Neuronal stem cell (in vitro differentiated cells): ENCODE data around the gene VPS51.

Experiments
- DNase-seq: peaks from one replicate; pipeline ENCODE4 v3.0.0-alpha.2; 2013; ENCODE audit warnings: low spot score
- H2AFZ ChIP-seq: one replicate; pipeline ENCODE4 v1.6.1; 2013; ENCODE audit warnings: mild to moderate bottlenecking, low read length, inconsistent platforms
- H2AK5ac ChIP-seq: 2 replicates; pipeline ENCODE4 v1.6.1; 2013; ENCODE audit warnings: low read depth, mild to moderate bottlenecking, inconsistent platforms, low read length, moderate library complexity, mixed read lengths
- H2BK120ac ChIP-seq: 2 replicates; pipeline ENCODE4 v1.6.1; 2013; ENCODE audit warnings: low read depth, mild to moderate bottlenecking, inconsistent platforms, low read length, moderate library complexity, mixed read lengths
- H2BK12ac ChIP-seq: one replicate; pipeline ENCODE4 v1.6.1; 2013; ENCODE audit warnings: low read length, inconsistent platforms
- H2BK15ac ChIP-seq: 2 replicates; pipeline ENCODE4 v1.6.1; 2013; ENCODE audit warnings: mild to moderate bottlenecking, low read length, inconsistent platforms, mixed read lengths
- H2BK5ac ChIP-seq: one replicate; pipeline ENCODE4 v1.6.1; 2013; ENCODE audit warnings: inconsistent platforms, mild to moderate bottlenecking, low read length, moderate library complexity
- H3K14ac ChIP-seq: one replicate; pipeline ENCODE4 v1.6.1; 2013; ENCODE audit warnings: low read length, inconsistent platforms
- H3K18ac ChIP-seq: 2 replicates; pipeline ENCODE4 v1.6.1; 2013; ENCODE audit warnings: low read length, inconsistent platforms
- H3K23ac ChIP-seq: 2 replicates; pipeline ENCODE4 v1.6.1; 2013; ENCODE audit warnings: low read depth, mild to moderate bottlenecking, mixed read lengths, low read length, inconsistent platforms; ENCODE audit not compliant: poor library complexity
- H3K27ac ChIP-seq: replicated peaks from 3 replicates; pipeline ENCODE4 v1.5.1; 2013; ENCODE audit warnings: low read length, inconsistent platforms
- H3K27me3 ChIP-seq, 3 experiments: 2 replicates each; pipeline ENCODE4 v1.6.1; 2013; ENCODE audit warnings: low read length in 3 of 3, mild to moderate bottlenecking in 2 of 3, inconsistent platforms in 1 of 3, low read depth in 1 of 3, mixed read lengths in 1 of 3, moderate library complexity in 1 of 3; ENCODE audit not compliant: control insufficient read depth in 3 of 3, insufficient read depth in 3 of 3
- H3K36me3 ChIP-seq, 2 donors: replicated peaks in 1 of 2; 2 replicates each; pipeline ENCODE4 v1.6.1; 2013; ENCODE audit warnings: low read length in 2 of 2; ENCODE audit not compliant: control insufficient read depth in 2 of 2, insufficient read depth in 2 of 2
- H3K4ac ChIP-seq: 2 replicates; pipeline ENCODE4 v1.6.1; 2013; ENCODE audit warnings: inconsistent platforms, mild to moderate bottlenecking, low read length, moderate library complexity
- H3K4me1 ChIP-seq, 2 donors: 1 replicate in 1 of 2; 2 replicates in 1 of 2; pipeline ENCODE4 v1.6.1; 2013; ENCODE audit warnings: low read length in 2 of 2, low read depth in 1 of 2; ENCODE audit not compliant: control insufficient read depth in 2 of 2, insufficient read depth in 1 of 2
- H3K4me2 ChIP-seq: one replicate; pipeline ENCODE4 v1.6.1; 2013; ENCODE audit warnings: mild to moderate bottlenecking, low read length, inconsistent platforms; ENCODE audit not compliant: insufficient read depth, poor library complexity, severe bottlenecking
- H3K4me3 ChIP-seq, 2 donors: 2 replicates each; pipeline ENCODE4 v1.5.1; 2013; ENCODE audit warnings: low read length in 2 of 2, mild to moderate bottlenecking in 2 of 2, inconsistent platforms in 1 of 2, moderate library complexity in 1 of 2
- H3K79me1 ChIP-seq: one replicate; pipeline ENCODE4 v1.6.1; 2013; ENCODE audit warnings: low read depth, mild to moderate bottlenecking, inconsistent platforms, low read length, moderate library complexity
- H3K9ac ChIP-seq: one replicate; pipeline ENCODE4 v1.6.1; 2013; ENCODE audit warnings: mild to moderate bottlenecking, low read depth, low read length, inconsistent platforms; ENCODE audit not compliant: poor library complexity
- H3K9me3 ChIP-seq, 2 donors: replicated peaks in 1 of 2; 2 replicates each; pipeline versions ENCODE3 to v1.6.1; 2013; ENCODE audit warnings: low read length in 2 of 2, mild to moderate bottlenecking in 2 of 2, inconsistent platforms in 1 of 2, low read depth in 1 of 2, mixed read lengths in 1 of 2, moderate library complexity in 1 of 2; ENCODE audit not compliant: control insufficient read depth in 2 of 2, insufficient read depth in 1 of 2
- H4K8ac ChIP-seq: one replicate; pipeline ENCODE4 v1.6.1; 2013; ENCODE audit warnings: low read depth, mild to moderate bottlenecking, inconsistent platforms, low read length, moderate library complexity
- H4K91ac ChIP-seq: one replicate; pipeline ENCODE4 v1.6.1; 2013; ENCODE audit warnings: low read length, low read depth, mild to moderate bottlenecking, inconsistent platforms; ENCODE audit not compliant: poor library complexity
- WGBS, 2 donors: extraction: QIAGEN DNeasy Blood & Tissue Kit; methylation state at CpG; one replicate each; pipeline ENCODE4 v1.1.7; 2013; ENCODE audit warnings: missing lambda C conversion rate in 2 of 2, mixed read lengths in 1 of 2; ENCODE audit not compliant: insufficient read length in 2 of 2, insufficient replicate concordance in 1 of 2; ENCODE audit errors: extremely low coverage in 2 of 2; 5-methylcytosine and 5-hydroxymethylcytosine counted together

Gene VPS51

DNA sequence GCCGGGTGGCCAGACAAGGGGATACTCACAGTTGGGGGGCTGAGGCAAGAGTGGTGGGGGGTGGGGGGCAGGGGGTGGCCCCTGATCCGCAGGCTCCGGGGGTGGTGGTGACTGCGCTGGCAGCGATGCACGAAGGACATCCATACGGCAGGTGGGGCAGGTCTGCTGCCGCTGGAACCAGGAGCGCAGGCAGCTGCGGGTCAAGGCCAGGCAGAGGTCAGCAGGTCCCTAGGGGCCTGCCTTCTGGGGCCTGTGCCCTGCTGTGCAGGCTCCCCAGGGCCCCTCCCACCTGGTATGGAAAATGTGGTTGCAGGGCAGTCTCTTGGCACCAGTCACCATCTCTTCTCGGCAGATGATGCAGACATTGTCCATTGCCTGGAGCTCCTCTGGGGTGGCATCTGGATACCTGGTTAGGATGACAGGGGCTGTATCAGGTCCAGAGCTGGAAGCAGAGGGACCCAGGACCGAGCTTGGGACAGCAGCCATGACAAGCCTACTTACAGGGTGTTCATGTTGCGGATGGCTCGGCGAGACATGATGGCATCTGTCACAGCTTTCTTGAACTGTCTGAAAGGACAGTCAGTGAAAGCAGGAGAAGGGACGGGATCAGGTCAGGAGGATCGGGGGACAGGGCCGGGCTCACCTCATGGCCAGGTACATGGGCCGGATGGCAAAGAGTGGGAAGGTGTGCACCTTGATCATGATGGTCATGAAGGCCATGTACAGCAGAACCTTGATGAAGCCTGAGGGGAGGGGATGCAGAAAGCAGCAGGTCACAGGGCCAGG lies 34.8 kb downstream of the VPS51 start:
- Histone ChIP-seq H4K8ac (no peak overlapping the region), H4K91ac (no peak overlapping the region), H3K9ac (no peak overlapping the region), H3K27ac (no peak overlapping the region), H3K79me1 (peaks cover 18% of the 10 kb centered on the region), H3K4me1 (peaks cover 9 to 12% of the 10 kb centered on the region in 2 donors), H2BK5ac (no peak overlapping the region), H2AK5ac (no peak overlapping the region), H3K36me3 (peaks cover 60 to 68% of the 10 kb centered on the region in 2 donors), H2BK120ac (no peak overlapping the region), H3K9me3 (no peaks in the 10 kb centered on the region), H3K4ac (no peak overlapping the region), H3K18ac (no peak overlapping the region), H2BK12ac (no peak overlapping the region), H3K14ac (no peak overlapping the region), H3K4me2 (no peak overlapping the region), H3K23ac (no peak overlapping the region), H3K4me3 (no peak overlapping the region), H2AFZ (no peak overlapping the region), H3K27me3 (no peaks in the 10 kb centered on the region), H2BK15ac (no peak overlapping the region)
- no CpG with 5 or more reads among the region's 19 CpGs for WGBS, 2 donors
- no peak for DNase-seq

DNA sequence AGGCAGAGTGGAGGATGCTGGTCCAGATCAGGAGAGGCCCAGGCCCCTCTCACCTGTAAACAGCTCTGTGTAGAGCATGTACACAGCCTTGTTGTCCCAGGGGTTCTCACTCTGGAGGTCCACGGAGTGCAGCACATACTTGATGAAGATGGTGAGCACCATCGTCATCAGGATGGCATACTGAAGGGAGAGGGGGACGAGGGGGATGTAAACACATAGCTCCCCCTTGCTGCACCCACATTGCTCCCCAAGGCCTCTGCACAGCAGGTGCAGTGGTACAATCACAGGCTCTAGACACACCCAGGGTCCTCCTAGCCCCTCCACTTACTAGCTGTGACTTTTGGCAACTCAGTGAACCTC lies 35.4 kb downstream of the VPS51 start:
- H4K8ac ChIP-seq, result no peak overlapping the region

DNA sequence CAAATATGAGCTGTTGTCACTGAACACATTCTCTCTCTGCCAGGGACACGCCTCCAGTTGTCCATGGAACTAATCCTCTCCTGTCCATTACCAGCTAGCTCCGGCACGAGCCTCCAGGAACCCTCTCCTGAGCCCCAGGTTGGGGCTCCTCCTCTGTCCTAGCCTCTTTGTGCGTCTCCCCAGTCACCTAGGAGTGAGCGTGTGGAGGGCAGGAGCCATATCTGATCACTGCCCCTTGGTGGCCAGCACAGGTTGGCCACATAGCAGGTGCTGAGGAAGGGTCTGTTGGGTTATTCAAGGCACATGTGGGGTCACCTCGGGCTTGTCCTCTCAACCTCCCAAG lies 35.9 kb downstream of the VPS51 start:
- Histone ChIP-seq H3K79me1 (peaks cover 18% of the 10 kb centered on the region), H3K27ac (no peak overlapping the region), H3K27me3 (no peaks in the 10 kb centered on the region), H2BK120ac (no peak overlapping the region), H2BK15ac (no peak overlapping the region), H3K4me2 (no peak overlapping the region), H4K91ac (no peak overlapping the region), H3K18ac (no peak overlapping the region), H4K8ac (no peak overlapping the region), H2AK5ac (no peak overlapping the region), H3K4me3 (no peak overlapping the region), H3K14ac (no peak overlapping the region), H3K9ac (no peak overlapping the region), H3K36me3 (peaks cover 53 to 58% of the 10 kb centered on the region in 2 donors), H3K4ac (no peak overlapping the region), H2AFZ (no peak overlapping the region), H2BK12ac (no peak overlapping the region), H3K23ac (peak overlapping the region; percentile 45), H3K4me1 (peaks cover 9 to 13% of the 10 kb centered on the region in 2 donors), H2BK5ac (no peak overlapping the region), H3K9me3 (no peaks in the 10 kb centered on the region)
- no peak for DNase-seq
- WGBS, 2 donors, result no CpG with 5 or more reads among the region's 6 CpGs

More for the DNA sequence above, 35.4 kb downstream of the VPS51 start:
- H3K9ac ChIP-seq, result no peak overlapping the region
- H3K23ac ChIP-seq, result no peak overlapping the region
- H3K4me2 ChIP-seq, result no peak overlapping the region
- no peak overlapping the region for H3K18ac ChIP-seq
- no peak overlapping the region for H4K91ac ChIP-seq
- peaks cover 18% of the 10 kb centered on the region for H3K79me1 ChIP-seq
- H3K4ac ChIP-seq, result no peak overlapping the region
- H3K27me3 ChIP-seq, result no peaks in the 10 kb centered on the region
- H2AK5ac ChIP-seq, result no peak overlapping the region
- H2BK12ac ChIP-seq, result no peak overlapping the region
- no peak overlapping the region for H2AFZ ChIP-seq
- H3K36me3 ChIP-seq, result peaks cover 57 to 63% of the 10 kb centered on the region in 2 donors
- no peak overlapping the region for H2BK5ac ChIP-seq
- no peak for DNase-seq
- WGBS, 2 donors, result no CpG with 5 or more reads among the region's 3 CpGs
- no peaks in the 10 kb centered on the region for H3K9me3 ChIP-seq
- no peak overlapping the region for H2BK15ac ChIP-seq
- no peak overlapping the region for H3K14ac ChIP-seq
- H3K27ac ChIP-seq, result no peak overlapping the region
- H3K4me3 ChIP-seq, result no peak overlapping the region
- H3K4me1 ChIP-seq, result peaks cover 9 to 13% of the 10 kb centered on the region in 2 donors
- no peak overlapping the region for H2BK120ac ChIP-seq

DNA sequence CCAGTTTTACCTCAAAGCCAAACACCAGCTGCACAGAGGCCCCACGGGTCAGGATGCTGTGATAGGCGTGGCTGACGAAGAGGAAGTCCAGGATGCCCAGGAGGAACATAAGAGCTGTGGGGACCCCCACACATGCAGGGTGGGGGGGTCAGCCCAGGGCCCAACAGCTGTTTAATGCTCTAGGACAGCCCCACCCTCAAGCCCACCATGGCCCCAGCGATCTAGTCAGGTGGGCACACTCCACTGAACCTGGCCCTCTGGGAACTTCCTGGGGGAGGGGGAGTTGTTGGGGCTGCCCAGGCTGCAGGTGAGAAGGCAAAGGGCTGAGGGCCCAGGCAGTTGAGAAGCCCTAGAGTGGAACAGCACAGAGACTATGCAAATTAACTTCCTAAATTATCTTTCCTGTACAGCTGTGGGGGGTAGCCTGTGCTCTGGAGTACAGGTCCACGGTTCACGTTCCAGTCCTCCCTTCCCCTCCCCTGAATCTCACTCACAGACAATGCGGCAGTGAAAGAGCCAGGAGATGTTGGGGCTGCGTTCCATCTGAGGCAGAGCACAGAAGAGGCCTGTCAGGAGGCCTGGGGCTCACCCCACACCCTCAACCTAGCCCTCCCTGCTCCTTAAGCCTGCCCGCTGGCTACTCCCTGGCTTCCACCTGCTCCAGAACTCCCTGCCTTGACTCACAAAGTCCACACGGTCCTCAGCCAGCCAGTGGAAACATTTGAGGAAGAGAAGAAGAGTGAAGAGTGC lies 36.4 kb downstream of the VPS51 start:
- Histone ChIP-seq H3K9ac (peak overlapping the region; percentile 12), H3K79me1 (peaks cover 18% of the 10 kb centered on the region), H3K14ac (no peak overlapping the region), H2BK12ac (no peak overlapping the region), H3K27ac (no peak overlapping the region), H3K18ac (no peak overlapping the region), H3K4me3 (peak overlapping the region in 1 of 2 donors; percentile 79), H4K91ac (no peak overlapping the region), H2AK5ac (no peak overlapping the region), H2BK5ac (no peak overlapping the region), H3K4me2 (no peak overlapping the region), H4K8ac (no peak overlapping the region), H3K4ac (no peak overlapping the region), H3K27me3 (no peaks in the 10 kb centered on the region), H2BK15ac (no peak overlapping the region), H3K4me1 (peaks cover 9 to 13% of the 10 kb centered on the region in 2 donors), H3K23ac (peak overlapping the region; percentile 60), H3K9me3 (no peaks in the 10 kb centered on the region), H2AFZ (no peak overlapping the region), H3K36me3 (peaks cover 49 to 53% of the 10 kb centered on the region in 2 donors), H2BK120ac (no peak overlapping the region)
- DNase-seq, result no peak
- WGBS, 2 donors, result no CpG with 5 or more reads among the region's 10 CpGs
